Adrenal gland (tissue), 5 donors: ENCODE measurements around the gene DLGAP1.
"Not testable (repeated sequence)": the region's sequence is repeated elsewhere in the genome, so short reads cannot be mapped to it uniquely, and the experiment has no call there.

Experiments
- CTCF ChIP-seq, 6 experiments: fragments of 450-650 bp in 4 of 6; fragments of 200-600 bp in 2 of 6; sonication (generic) in 1 of 6; IDR thresholded peaks; 1 replicate in 5 of 6; 2 replicates in 1 of 6; pipeline versions ENCODE4 v1.5.1 to v1.8.0; 2016 to 2021; ENCODE audit warnings: antibody characterized with exemption in 6 of 6, mild to moderate bottlenecking in 2 of 6, moderate library complexity in 1 of 6
- POLR2A ChIP-seq, 2 donors: fragments of 450-650 bp; IDR thresholded peaks; one replicate each; pipeline ENCODE4 v1.6.1; 2017; ENCODE audit warnings: antibody characterized with exemption in 2 of 2, mild to moderate bottlenecking in 2 of 2, moderate library complexity in 1 of 2
- donor health status: DM: no; HTN: no; CAD: no.

- not testable (repeated sequence) for TF ChIP-seq CTCF, POLR2A (IDR thresholded peaks at IDR 0.05)
These were observed 167.8 kb downstream of the DLGAP1 start for GRCh38 chr18:4287340-4287739.
